H1 (cell line): ENCODE data around the gene EMX1. TPM values are rescaled to one million over a fixed set of nuclear protein-coding genes. Genes with fewer than 3 reads are reported as not detected.

Experiments
- CTCF ChIA-PET: fragments of 300-600 bp; sonication (Branson Sonifier 250); formaldehyde crosslinking; loops from one replicate; lab custom pipeline; 2021; ENCODE audit not compliant: partially characterized antibody; lab: Charles Lee
- POLR2A ChIA-PET: fragments of 300-600 bp; sonication (Branson Sonifier 250); formaldehyde crosslinking; loops from one replicate; lab custom pipeline; 2021; ENCODE audit warnings: inconsistent platforms; ENCODE audit not compliant: partially characterized antibody; lab: Charles Lee
- DNase-seq, 2 experiments: peaks; one replicate each; pipeline versions ENCODE4 v3.0.0 to v3.0.0-alpha.2; 2010 to 2022; ENCODE audit warnings: low spot score in 2 of 2, low read depth in 1 of 2, mixed read lengths in 1 of 2
- FAIRE-seq: peaks from 2 replicates; lab custom pipeline; 2011; peaks lifted over from hg19 to GRCh38; lab: Jason Lieb, UNC
- H2AFZ ChIP-seq: 2 replicates; pipeline ENCODE4 v1.8.1; 2012; ENCODE audit warnings: low read length, inconsistent platforms
- H2AK5ac ChIP-seq: 2 replicates; pipeline ENCODE4 v1.6.1; 2013; ENCODE audit warnings: low read depth, low read length
- H2BK120ac ChIP-seq: replicated peaks from 2 replicates; pipeline ENCODE3; 2013; ENCODE audit warnings: low read depth, low read length, inconsistent platforms
- H2BK12ac ChIP-seq: 2 replicates; pipeline ENCODE4 v1.6.1; 2013; ENCODE audit warnings: low read depth, low read length
- H2BK15ac ChIP-seq: 2 replicates; pipeline ENCODE4 v1.6.1; 2013; ENCODE audit warnings: low read length
- H2BK20ac ChIP-seq: 2 replicates; pipeline ENCODE4 v1.6.1; 2013; ENCODE audit warnings: low read length
- H2BK5ac ChIP-seq: 2 replicates; pipeline ENCODE4 v1.6.1; 2013; ENCODE audit warnings: low read depth, low read length
- H3K14ac ChIP-seq: 2 replicates; pipeline ENCODE4 v1.6.1; 2013; ENCODE audit warnings: inconsistent platforms; ENCODE audit not compliant: insufficient read length
- H3K18ac ChIP-seq: 2 replicates; pipeline ENCODE4 v1.6.1; 2013; ENCODE audit warnings: low read length; ENCODE audit errors: extremely low read depth
- H3K23ac ChIP-seq: 2 replicates; pipeline ENCODE4 v1.6.1; 2013; ENCODE audit warnings: inconsistent platforms; ENCODE audit not compliant: insufficient read length
- H3K23me2 ChIP-seq: 2 replicates; pipeline ENCODE4 v1.6.1; 2013; ENCODE audit warnings: low read depth, low read length
- H3K27ac ChIP-seq: 2 replicates; pipeline ENCODE4 v1.6.1; 2011; ENCODE audit warnings: low read depth, low read length, inconsistent platforms
- H3K27me3 ChIP-seq, 4 experiments: replicated peaks in 1 of 4; 1 replicate in 1 of 4; 2 replicates in 3 of 4; pipeline versions ENCODE4 v1.6.1 to v1.8.1; 2011 to 2013; ENCODE audit warnings: low read length in 3 of 4, mild to moderate bottlenecking in 3 of 4, inconsistent platforms in 2 of 4, mixed read lengths in 2 of 4, moderate library complexity in 1 of 4; ENCODE audit not compliant: control insufficient read depth in 3 of 4, insufficient read depth in 3 of 4; ENCODE audit errors: extremely low read depth in 1 of 4
- H3K36me3 ChIP-seq, 4 experiments: 2 replicates each; pipeline versions ENCODE4 v1.6.1 to v1.8.1; 2011 to 2013; ENCODE audit warnings: mild to moderate bottlenecking in 4 of 4, low read length in 3 of 4, moderate library complexity in 2 of 4, control low read depth in 1 of 4, inconsistent platforms in 1 of 4; ENCODE audit not compliant: insufficient read depth in 4 of 4, control insufficient read depth in 2 of 4
- H3K4ac ChIP-seq: replicated peaks from 2 replicates; pipeline ENCODE3; 2013; ENCODE audit warnings: low read length, low read depth, mixed read lengths, inconsistent platforms; ENCODE audit not compliant: insufficient read length
- H3K4me1 ChIP-seq, 4 experiments: replicated peaks in 1 of 4; 1 replicate in 1 of 4; 2 replicates in 3 of 4; pipeline versions ENCODE4 v1.6.1 to v1.8.1; 2011 to 2013; ENCODE audit warnings: low read length in 3 of 4, inconsistent platforms in 2 of 4, mixed read lengths in 1 of 4; ENCODE audit not compliant: insufficient read depth in 4 of 4, control insufficient read depth in 3 of 4
- H3K4me2 ChIP-seq, 2 experiments: 2 replicates each; pipeline versions ENCODE4 v1.6.1 to v1.8.1; 2011 to 2013; ENCODE audit warnings: low read depth in 2 of 2, low read length in 2 of 2, control low read depth in 1 of 2, inconsistent platforms in 1 of 2, mild to moderate bottlenecking in 1 of 2; ENCODE audit not compliant: insufficient read depth in 1 of 2
- H3K4me3 ChIP-seq, 4 experiments: fragments of 200-600, 300-600 bp in 1 of 4; sonication (generic), shearing (Covaris generic), sonication (Bioruptor Twin) in 1 of 4; 2 replicates each; pipeline versions ENCODE4 v1.5.1 to v1.8.1; 2011 to 2016; ENCODE audit warnings: low read length in 4 of 4, low read depth in 3 of 4, control low read depth in 2 of 4, inconsistent platforms in 2 of 4, mild to moderate bottlenecking in 2 of 4, mixed read lengths in 1 of 4, moderate library complexity in 1 of 4; ENCODE audit not compliant: insufficient read depth in 2 of 4; ENCODE audit errors: extremely low read depth in 1 of 4
- H3K56ac ChIP-seq: replicated peaks from 2 replicates; pipeline ENCODE3; 2013; ENCODE audit warnings: low read depth, mild to moderate bottlenecking, mixed read lengths, low read length, inconsistent platforms; ENCODE audit not compliant: insufficient read length
- H3K79me1 ChIP-seq: 2 replicates; pipeline ENCODE4 v1.6.1; 2013; ENCODE audit warnings: low read depth, low read length, control low read depth
- H3K79me2 ChIP-seq, 2 experiments: 2 replicates each; pipeline versions ENCODE4 v1.6.1 to v1.8.1; 2012 to 2013; ENCODE audit warnings: low read length in 2 of 2, mild to moderate bottlenecking in 2 of 2, inconsistent platforms in 1 of 2; ENCODE audit not compliant: insufficient read depth in 2 of 2, control insufficient read depth in 1 of 2
- H3K9ac ChIP-seq, 4 experiments: replicated peaks in 1 of 4; 1 replicate in 1 of 4; 2 replicates in 3 of 4; pipeline versions ENCODE4 v1.6.1 to v1.8.1; 2011 to 2013; ENCODE audit warnings: low read depth in 3 of 4, low read length in 3 of 4, control low read depth in 2 of 4, mild to moderate bottlenecking in 2 of 4, moderate library complexity in 2 of 4, inconsistent platforms in 1 of 4; ENCODE audit errors: extremely low read depth in 1 of 4
- H3K9me3 ChIP-seq, 2 experiments: 2 replicates each; pipeline versions ENCODE4 v1.6.1 to v1.8.1; 2012 to 2013; ENCODE audit warnings: mild to moderate bottlenecking in 2 of 2, moderate library complexity in 2 of 2, control low read depth in 1 of 2, inconsistent platforms in 1 of 2, low read depth in 1 of 2, low read length in 1 of 2, mixed read lengths in 1 of 2; ENCODE audit not compliant: insufficient read depth in 2 of 2
- H4K20me1 ChIP-seq, 2 experiments: replicated peaks in 1 of 2; 2 replicates each; pipeline versions ENCODE3 to v1.8.1; 2011 to 2013; ENCODE audit warnings: inconsistent platforms in 2 of 2, low read length in 2 of 2, mild to moderate bottlenecking in 1 of 2; ENCODE audit not compliant: insufficient read depth in 2 of 2, control insufficient read depth in 1 of 2
- H4K5ac ChIP-seq: 2 replicates; pipeline ENCODE4 v1.6.1; 2013; ENCODE audit warnings: low read length, low read depth, mixed read lengths, inconsistent platforms; ENCODE audit not compliant: insufficient read length
- H4K8ac ChIP-seq: 2 replicates; pipeline ENCODE4 v1.8.0; 2013; ENCODE audit warnings: mild to moderate bottlenecking, moderate library complexity, low read length, inconsistent platforms; ENCODE audit not compliant: insufficient read depth; ENCODE audit errors: extremely low read depth
- H4K91ac ChIP-seq: replicated peaks from 2 replicates; pipeline ENCODE3; 2013; ENCODE audit warnings: low read length, mixed read lengths, inconsistent platforms; ENCODE audit not compliant: insufficient read length
- KDM1A ChIP-seq: fragments of 200-600, 300-600 bp; sonication (generic); IDR thresholded peaks from 2 replicates; pipeline ENCODE4 v1.7.1; 2016; ENCODE audit warnings: mild to moderate bottlenecking, low read length, borderline replicate concordance
- SIN3A ChIP-seq, 2 experiments: IDR thresholded peaks in 1 of 2; conservative IDR thresholded peaks in 1 of 2; 2 replicates each; pipeline ENCODE4 v1.6.1; 2011 to 2012; ENCODE audit warnings: low read length in 2 of 2, improper control_type of control experiment in 1 of 2, low read depth in 1 of 2, mild to moderate bottlenecking in 1 of 2
- WGBS, 2 experiments: shearing (Covaris generic) in 1 of 2; methylation state at CpG; one replicate each; pipeline versions ENCODE4 v1.1.6 to v1.1.7; 2013 to 2015; ENCODE audit warnings: low lambda C conversion rate in 2 of 2, mixed read lengths in 2 of 2, inconsistent platforms in 1 of 2, low coverage in 1 of 2, missing lambda C conversion rate in 1 of 2; ENCODE audit not compliant: insufficient replicate concordance in 2 of 2, insufficient coverage in 1 of 2, insufficient read length in 1 of 2; ENCODE audit errors: extremely low coverage in 1 of 2, missing lambda C conversion rate in 1 of 2; 5-methylcytosine and 5-hydroxymethylcytosine counted together
- polyA plus RNA-seq, 7 experiments: library from polyadenylated mRNA; depleted of rRNA in 3 of 7; stranded (reverse) in 5 of 7; unstranded in 2 of 7; fragments of >200 nt in 5 of 7; fragments of 200-250 nt in 2 of 7; gene quantifications; 1 replicate in 5 of 7; 2 replicates in 1 of 7; 4 replicates in 1 of 7; pipeline versions ENCODE4 v1.2.1 to v1.2.3, GENCODE V29; 2011 to 2013; ENCODE audit warnings: missing spikeins in 2 of 7, mixed read lengths in 2 of 7
- total RNA-seq: library from RNA; stranded (reverse); fragmentation: NEBNext Ultra II Directional; extraction: Animal tissue kit (Norgen Biotek cat#: 25700); gene quantifications from 2 replicates; pipeline ENCODE4 v1.2.1, GENCODE V29; 2021

The EMX1 gene
- total and polyA plus RNA-seq, 2 of the 8 experiments (the other 6 are each of a cell fraction or from before 2014, with no cell fraction given) = 2.4 to 4.9 TPM

- no peak overlapping the region for H3K18ac ChIP-seq
- peaks cover 0 to 4% of the 10 kb centered on the region in 2 experiments; a peak in 1 of 4 replicates for H3K9me3 ChIP-seq
- no peak overlapping the region for H2BK120ac ChIP-seq
- POLR2A ChIA-PET = interaction anchor here (0.8 to 3.2 kb wide), 6 partner anchors 9 to 25 kb away, joined by 3 to 18 read pairs (median 4); partner anchors contain the start of gene EMX1
- H3K14ac ChIP-seq = no peak overlapping the region
- no peak overlapping the region for H3K27ac ChIP-seq
- H2BK12ac ChIP-seq = no peak overlapping the region
- no peak overlapping the region for H2BK15ac ChIP-seq
- H3K4ac ChIP-seq = no peak overlapping the region
- H4K8ac ChIP-seq = no peak overlapping the region
- no peak overlapping the region; a peak in 1 of 8 replicates for H3K4me3 ChIP-seq
- peaks cover 7% of the 10 kb centered on the region; the same call in 1 of the 2 replicates for H3K23me2 ChIP-seq
- H3K79me1 ChIP-seq = no peaks in the 10 kb centered on the region
- no peak for DNase-seq
- H3K4me2 ChIP-seq = peak overlapping the region; percentile 15 to 67; a peak in 1 of 4 replicates
- no peak overlapping the region for H3K23ac ChIP-seq
- H2AK5ac ChIP-seq = no peak overlapping the region
- H2BK20ac ChIP-seq = no peak overlapping the region
- H2BK5ac ChIP-seq = no peak overlapping the region
- peaks cover 4 to 20% of the 10 kb centered on the region in 2 experiments for H4K20me1 ChIP-seq
- no peak overlapping the region for H4K91ac ChIP-seq
- peaks cover 0 to 2% (median 0%) of the 10 kb centered on the region in 4 experiments; a peak in 1 of 8 replicates for H3K36me3 ChIP-seq
- FAIRE-seq = no peak
- H3K79me2 ChIP-seq = no peaks in the 10 kb centered on the region
- peak; percentile 40; the same call in 1 of the 2 replicates for TF ChIP-seq KDM1A
- TF ChIP-seq SIN3A (conservative IDR thresholded peaks at IDR 0.05 in 1 of 2, IDR thresholded peaks at IDR 0.05 in 1 of 2; ENCODE audit: low read depth in 1 of 2, low read length in 2 of 2) = no peak
- TF ChIP-seq, all 59 proteins: peak for 1
- WGBS, 2 experiments = 3% methylated on average over 4 of the region's 4 CpGs; no CpG with 5 or more reads in 1 of the 2 experiments
- H2AFZ ChIP-seq = no peak overlapping the region
- H3K9ac ChIP-seq = no peak overlapping the region
- CTCF ChIA-PET = interaction anchor here (0.9 to 24.3 kb wide), 16 partner anchors 9 to 159 kb away, joined by 3 to 497 read pairs (median 6); partner anchors contain the start of genes EMX1 and SPR
- peaks cover 6 to 25% (median 11%) of the 10 kb centered on the region in 4 experiments for H3K4me1 ChIP-seq
- peaks cover 72 to 92% (median 86%) of the 10 kb centered on the region in 4 experiments for H3K27me3 ChIP-seq
- no peak overlapping the region for H3K56ac ChIP-seq
- no peak overlapping the region for H4K5ac ChIP-seq
Observed at GRCh38 chr2:72926368-72926767, 9.0 kb downstream of the EMX1 start.
